ENCODE data around the gene BBS10.
"Not testable (repeated sequence)": the region's sequence is repeated elsewhere in the genome, so short reads cannot be mapped to it uniquely, and the experiment has no call there.

The BBS10 gene

DNA sequence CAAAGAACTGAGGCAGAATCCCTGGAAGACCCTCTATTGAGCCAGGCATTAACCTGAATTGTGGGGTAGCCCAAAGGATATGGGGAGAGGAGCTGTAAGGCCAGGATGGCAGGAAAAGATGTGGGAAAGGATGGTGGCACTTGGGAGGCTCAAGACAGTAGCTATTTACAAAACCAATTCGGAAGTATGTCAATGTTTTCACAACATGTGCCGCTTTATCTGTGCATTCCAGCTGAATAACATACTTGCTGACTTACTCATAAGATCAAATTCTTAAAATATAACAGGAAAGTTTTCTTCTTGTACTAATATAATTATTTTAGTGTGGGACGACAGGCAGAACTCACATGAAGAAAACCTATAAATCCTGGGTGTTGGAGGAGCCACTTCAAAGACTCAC is 10.6 kb downstream of the BBS10 start:
- TF ChIP-seq CTCF (IDR thresholded peaks at IDR 0.05; ENCODE audit: control insufficient read depth, extremely low read depth, insufficient read depth) = no peak
- no peak for DNase-seq (ENCODE audit: low read depth)
- no peak overlapping the region for H3K4me3 ChIP-seq (ENCODE audit: low read depth, low read length)

- H3K4me3 ChIP-seq (ENCODE audit: low read depth, low read length) = no peak overlapping the region
- DNase-seq (ENCODE audit: low read depth) = no peak
- no peak for TF ChIP-seq CTCF (IDR thresholded peaks at IDR 0.05; ENCODE audit: control insufficient read depth, extremely low read depth, insufficient read depth)
These were observed 15.6 kb downstream of the BBS10 start for GRCh38 chr12:76332606-76333005.

DNA sequence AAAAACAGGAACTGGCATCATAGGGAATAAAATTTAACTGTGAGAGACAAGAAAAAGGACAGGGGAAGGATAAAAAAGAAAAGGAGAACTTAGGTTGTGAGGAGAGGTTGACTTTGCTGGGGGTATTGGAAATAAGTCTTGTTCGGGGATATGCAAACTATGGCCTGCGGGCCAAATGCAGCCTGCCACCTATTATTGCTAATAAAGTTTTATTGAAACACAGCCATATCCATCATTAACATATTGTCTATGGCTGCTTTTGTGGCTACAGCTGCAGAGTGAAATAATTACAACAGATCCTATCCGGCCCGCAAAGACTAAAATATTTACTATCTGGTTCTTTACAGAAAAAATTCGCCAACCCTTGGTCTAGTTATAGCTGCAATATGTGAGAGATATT is 18.6 kb downstream of the BBS10 start:
- H3K4me3 ChIP-seq (ENCODE audit: low read depth, low read length) = no peak overlapping the region
- TF ChIP-seq CTCF (IDR thresholded peaks at IDR 0.05; ENCODE audit: control insufficient read depth, extremely low read depth, insufficient read depth) = no peak
- no peak for DNase-seq (ENCODE audit: low read depth)

DNA sequence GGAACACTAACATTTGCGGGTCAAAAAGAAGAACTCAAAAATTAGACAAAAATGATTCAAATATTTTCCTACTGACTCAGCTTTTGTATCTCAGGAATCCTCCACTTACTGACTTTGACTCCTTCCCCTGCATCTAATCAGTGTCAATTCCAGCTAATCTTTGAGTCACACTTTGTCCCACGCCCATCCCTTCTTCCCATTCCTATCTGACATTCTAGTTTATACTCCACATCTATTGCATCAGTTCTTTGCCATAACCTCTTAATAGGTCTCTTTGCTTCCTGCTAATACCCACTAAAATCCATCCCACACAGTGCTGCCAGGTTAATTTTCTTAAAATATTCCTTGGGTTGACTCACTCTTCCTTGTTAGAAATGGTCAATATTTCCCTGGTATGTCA is 19.1 kb downstream of the BBS10 start:
- no peak for DNase-seq (ENCODE audit: low read depth)
- no peak for TF ChIP-seq CTCF (IDR thresholded peaks at IDR 0.05; ENCODE audit: control insufficient read depth, extremely low read depth, insufficient read depth)
- H3K4me3 ChIP-seq (ENCODE audit: low read depth, low read length) = no peak overlapping the region

- not testable (repeated sequence) for DNase-seq (ENCODE audit: low read depth); H3K4me3 ChIP-seq (ENCODE audit: low read depth, low read length)
These were observed 28.5 kb downstream of the BBS10 start for GRCh38 chr12:76319595-76320319.

DNA sequence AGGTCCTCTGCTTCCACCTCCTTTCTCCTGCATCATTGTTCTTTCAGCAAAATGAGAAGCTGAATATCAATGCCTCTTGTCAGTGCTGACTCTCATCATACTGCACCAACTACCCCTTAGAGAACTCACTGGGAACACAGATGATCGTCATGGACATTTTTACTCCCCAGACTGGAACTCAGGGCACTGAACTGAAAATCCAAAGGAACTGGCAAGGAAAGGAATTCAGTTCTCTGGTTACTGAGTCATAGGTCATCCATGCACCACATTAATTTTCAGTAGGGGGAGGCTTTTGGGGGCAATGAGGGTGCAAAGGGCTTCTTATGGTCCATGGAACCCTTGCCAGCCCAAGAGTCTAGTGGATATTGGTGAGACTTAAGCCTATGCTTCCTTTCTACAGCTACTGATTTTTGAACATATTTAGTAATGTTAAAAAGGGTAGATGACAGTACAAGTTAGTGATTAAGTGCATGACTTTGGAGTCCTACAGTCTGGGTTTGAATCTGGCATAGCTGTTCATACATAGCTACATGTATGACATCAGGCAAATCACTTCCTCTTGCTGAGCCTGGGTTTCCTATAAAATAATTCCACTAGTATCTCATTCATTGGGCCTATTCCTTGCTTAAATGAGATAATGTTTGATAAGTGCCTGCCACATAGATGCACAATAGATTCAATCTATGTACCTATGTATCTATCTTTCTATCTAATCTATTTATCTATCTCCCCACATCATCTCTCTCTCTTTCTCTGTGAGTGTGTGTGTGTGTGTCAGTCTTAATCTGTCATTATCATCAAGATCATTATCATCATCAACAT is 29.2 kb downstream of the BBS10 start:
- H3K4me3 ChIP-seq (ENCODE audit: low read depth, low read length) = no peak overlapping the region
- no peak for TF ChIP-seq CTCF (IDR thresholded peaks at IDR 0.05; ENCODE audit: control insufficient read depth, extremely low read depth, insufficient read depth)
- DNase-seq (ENCODE audit: low read depth) = no peak

GRCh38 chr12:76317976-76318375 is 30.2 kb downstream of the BBS10 start:
- DNase-seq (ENCODE audit: low read depth) = no peak
- H3K4me3 ChIP-seq (ENCODE audit: low read depth, low read length) = no peak overlapping the region
- TF ChIP-seq CTCF (IDR thresholded peaks at IDR 0.05; ENCODE audit: control insufficient read depth, extremely low read depth, insufficient read depth) = no peak
